G401 (cell line): ENCODE data around the gene KCNMA1. TPM values are rescaled to one million over a fixed set of nuclear protein-coding genes. Genes with fewer than 3 reads are reported as not detected.
"Not testable (repeated sequence)": the region's sequence is repeated elsewhere in the genome, so short reads cannot be mapped to it uniquely, and the experiment has no call there.

ENCODE experiments used
- DNase-seq: peaks from one replicate; pipeline ENCODE4 v3.0.0-alpha.2; 2015; ENCODE audit warnings: low spot score
- in situ Hi-C: cut with HindIII; loops from 2 replicates; pipeline ENCODE4 v1.10.0; 2016; ENCODE audit warnings: low sequenced_read_pairs, mixed read lengths
- total RNA-seq: library from RNA; depleted of rRNA; stranded (reverse); fragments of >200 nt; shearing (Covaris generic); gene quantifications from 2 replicates; pipeline ENCODE4 v1.2.3, GENCODE V29; 2014

KCNMA1 gene
- total RNA-seq, 1 experiment from 2014 or later = 0.81 TPM

DNA sequence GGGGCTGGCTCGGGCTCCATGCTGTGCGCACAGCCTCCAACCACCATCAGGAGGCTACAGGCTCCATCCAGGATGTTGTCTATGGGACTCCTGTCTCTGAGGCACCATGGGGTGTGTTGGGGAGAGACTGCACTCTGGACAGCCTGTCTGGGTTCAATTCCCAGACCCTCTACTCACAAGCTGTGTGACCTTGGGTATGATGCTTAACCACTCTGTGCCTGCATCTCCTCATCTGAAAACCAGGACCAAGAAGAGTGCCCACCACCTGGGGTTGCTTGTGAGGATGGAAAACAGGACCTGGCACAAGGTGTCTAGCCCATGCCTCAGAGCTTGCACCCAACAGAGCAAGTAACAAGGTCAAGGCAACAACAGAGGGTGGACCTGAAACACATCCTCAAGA lies 109.8 kb downstream of the KCNMA1 start:
- in situ Hi-C loops = no loop called here
- no peak for DNase-seq

DNA sequence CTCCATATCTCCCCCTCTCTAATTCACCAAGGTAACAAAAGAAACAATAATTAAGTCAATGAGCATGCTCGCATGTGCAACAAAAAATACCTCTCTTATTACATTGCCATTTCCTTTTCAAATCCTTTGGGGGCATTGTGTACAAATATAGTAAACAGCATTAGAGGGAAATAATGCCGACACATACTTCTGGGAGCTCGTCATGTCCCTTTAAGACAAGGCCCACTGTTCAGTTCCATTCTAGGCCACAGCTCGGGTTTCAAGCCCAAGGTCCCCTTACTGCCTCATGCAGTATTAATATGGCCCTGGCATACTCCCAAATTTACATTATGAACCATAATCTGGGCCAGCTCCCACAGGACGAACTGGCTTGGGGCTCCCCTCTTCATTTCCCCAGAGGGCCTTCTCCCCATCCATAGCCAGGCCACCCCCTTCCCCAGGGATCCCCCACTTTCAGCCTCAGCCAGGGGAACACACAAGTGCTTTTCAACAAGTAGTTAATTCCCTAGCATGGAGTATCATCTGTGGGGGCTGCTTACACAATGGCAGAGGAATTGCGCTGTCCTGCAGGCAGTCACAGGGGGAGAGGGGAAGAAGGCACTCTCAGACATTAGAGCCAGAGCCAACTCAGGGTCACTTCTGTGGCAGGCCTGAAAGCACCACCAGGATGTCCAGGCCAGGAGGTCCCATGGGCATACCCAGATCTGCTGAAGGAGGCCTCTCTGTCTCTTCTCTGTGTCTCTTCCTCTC lies 110.6 kb downstream of the KCNMA1 start:
- DNase-seq = no peak
- in situ Hi-C loops = no loop called here

DNA sequence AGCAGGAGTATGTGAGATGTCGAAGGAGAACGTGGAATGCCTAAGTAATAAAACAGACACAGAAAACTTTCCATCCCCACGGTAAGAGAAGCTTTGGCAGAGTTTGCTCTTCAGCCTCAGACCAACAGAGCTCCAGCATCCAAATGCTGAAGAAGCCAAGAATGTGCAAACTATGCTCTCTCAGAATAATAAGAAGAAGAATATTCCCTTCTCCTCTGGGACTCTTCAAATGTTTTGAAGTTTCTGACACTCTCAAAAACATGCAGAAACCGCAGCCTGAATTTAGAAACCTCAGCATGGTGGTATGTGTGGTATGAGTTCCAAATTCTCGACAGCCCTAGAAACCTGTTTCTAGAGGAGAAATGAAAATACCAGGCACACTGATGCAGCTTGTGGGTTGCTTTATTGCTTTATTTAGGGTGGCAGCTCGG lies 113.3 kb downstream of the KCNMA1 start:
- DNase-seq = peak; percentile 28
- in situ Hi-C loops = no loop called here

DNA sequence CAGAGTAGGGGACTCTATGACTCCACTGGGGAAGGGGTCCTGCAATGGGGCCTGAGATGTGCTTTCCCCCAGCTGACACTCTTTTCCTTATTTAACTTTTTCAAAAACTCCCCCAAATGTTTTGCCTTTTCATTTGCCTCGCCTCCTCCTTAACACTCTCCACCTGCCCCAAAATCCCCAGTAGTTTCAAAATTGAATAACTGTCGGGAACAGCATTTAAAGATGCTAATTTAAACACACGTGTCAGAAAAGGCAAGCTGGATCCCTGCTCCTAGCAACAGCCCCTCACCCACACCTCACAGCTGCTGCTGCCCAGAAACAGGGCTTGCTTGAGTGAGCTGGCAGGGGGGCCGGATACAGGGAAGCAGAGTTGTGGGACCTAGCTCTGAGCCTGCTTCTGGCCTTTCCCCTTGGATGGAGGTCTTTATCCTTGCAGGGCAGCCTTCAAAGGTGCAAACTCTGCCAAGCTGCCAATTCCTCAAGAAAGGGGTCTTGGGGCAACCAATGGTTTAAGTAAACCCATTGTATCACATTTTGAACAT lies 115.3 kb downstream of the KCNMA1 start:
- in situ Hi-C loops = no loop called here
- DNase-seq = no peak

DNA sequence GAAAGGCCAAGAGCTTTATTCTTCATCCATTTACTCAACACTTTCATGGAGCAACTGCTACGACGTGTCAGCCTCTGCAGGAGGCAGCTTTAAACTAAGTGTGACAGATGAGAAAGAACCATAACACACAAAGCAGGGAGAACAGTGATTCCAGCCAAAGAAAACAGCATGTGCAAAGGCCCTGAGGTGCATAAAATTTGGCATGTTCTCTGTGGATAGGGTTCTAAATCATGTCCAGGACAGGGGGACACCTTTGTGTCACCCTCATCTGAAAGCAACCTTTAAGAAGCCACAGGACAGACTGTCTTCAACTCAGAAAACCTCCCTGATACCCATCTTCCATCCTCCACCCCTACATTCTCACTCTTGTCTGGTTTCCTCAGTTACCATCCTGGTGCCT lies 116.6 kb downstream of the KCNMA1 start:
- in situ Hi-C loops = no loop called here
- no peak for DNase-seq

DNA sequence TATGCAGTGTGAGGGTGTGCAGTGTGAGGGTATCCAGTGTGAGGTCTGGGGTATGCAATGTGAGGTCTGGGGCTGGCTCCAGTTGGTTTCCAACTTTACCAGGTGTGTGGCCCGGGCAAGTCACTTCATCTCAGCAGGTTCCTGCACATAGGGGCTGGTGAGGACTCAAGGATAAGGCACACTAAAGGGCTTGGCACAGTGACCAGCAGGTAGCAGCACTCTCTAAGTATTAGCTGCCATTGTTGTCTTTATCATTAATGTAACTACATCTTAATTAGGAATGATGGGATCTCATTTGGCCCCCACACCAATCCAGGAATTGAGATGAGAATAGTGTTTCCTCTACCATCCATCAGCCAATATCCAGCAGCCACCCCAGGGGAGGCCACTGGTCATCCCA lies 117.3 kb downstream of the KCNMA1 start:
- in situ Hi-C loops = no loop called here
- no peak for DNase-seq

DNA sequence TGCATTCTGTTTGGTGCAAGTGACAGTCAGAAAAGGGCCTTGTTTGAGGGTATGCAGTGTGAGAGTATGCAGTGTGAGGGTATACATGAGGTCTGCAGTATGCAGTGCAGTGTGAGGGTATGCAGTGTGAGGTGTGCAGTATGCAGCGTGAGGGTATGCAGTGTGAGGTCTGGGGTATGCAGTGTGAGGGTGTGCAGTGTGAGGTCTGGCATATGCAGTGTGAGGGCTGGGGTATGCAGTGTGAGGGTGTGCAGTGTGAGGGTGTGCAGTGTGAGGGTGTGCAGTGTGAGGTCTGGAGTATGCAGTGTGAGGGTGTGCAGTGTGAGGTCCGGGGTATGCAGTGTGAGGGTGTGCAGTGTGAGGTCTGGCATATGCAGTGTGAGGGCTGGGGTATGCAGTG lies 117.8 kb downstream of the KCNMA1 start:
- in situ Hi-C loops, DNase-seq: not testable (repeated sequence)

DNA sequence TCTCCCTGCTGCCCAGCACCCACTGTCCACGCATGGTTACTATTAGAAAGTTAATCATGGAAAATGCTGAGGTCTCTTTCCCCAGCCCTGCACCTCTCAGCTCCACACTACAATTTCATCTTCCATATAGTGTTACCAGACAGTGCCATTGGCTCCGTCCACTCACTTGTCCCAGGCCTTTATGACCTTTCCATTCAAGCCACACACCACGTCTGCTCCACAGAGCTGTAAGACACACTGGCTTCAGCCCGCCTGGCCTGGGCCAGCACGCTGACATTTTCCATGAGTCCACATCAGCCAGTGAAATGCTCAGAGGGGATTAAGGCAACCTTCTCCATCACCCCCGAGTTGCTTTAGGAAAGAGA lies 118.7 kb downstream of the KCNMA1 start:
- DNase-seq = no peak
- in situ Hi-C loops = no loop called here

DNA sequence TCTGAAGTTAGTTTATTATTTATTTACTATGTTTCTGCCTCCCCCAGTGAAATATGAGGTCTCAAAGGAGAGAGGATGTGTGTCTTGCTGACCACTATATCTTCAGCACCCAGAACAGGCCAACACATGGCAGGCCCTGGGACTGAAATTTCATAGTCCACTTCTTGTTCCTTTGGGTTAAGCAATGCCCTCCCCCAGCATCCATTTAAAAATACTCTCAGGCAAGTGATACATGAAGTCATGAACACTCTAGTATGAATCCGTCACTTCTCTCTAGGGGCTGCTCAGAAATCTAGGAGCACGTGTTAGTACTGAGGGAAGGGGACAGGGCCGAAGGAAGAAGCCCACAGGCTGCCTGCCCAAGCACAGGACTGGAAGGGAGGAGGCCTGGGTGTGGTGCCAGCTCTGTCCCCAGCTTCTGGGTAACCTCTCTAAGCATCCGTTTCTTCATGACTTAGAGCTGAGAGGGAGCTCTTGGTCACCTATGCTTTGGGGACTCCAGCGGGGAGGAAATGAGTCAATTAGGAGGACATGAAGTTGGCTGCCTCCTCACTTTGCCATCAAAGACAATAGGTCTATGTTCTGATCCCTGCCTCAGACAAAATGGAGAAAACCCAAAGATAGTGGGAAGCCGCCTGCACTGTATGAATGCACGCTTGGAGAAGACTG lies 119.2 kb downstream of the KCNMA1 start:
- in situ Hi-C loops = no loop called here

DNA sequence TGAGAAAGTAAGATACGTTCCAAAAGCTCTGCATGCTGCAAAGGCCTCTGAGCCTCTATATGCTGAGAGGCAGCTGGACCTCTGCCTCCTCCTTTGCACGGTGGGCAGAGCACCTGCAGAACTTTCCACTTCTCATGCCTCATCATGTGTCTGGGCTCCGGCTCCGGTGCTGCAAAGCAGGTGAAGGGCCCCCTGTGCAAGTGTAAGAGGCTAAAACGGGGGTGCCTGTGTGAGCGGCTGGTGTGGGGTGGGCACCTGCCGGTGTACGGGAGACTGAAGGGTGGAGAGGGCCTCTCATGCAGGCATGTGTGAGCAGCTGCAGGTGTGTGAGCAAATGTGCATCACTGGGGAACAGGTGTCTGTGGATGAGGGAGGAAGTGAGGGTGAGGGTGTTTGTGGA lies 121.0 kb downstream of the KCNMA1 start:
- in situ Hi-C loops = no loop called here
- no peak for DNase-seq

More for the DNA sequence above, 119.2 kb downstream of the KCNMA1 start:
- no peak for DNase-seq

DNA sequence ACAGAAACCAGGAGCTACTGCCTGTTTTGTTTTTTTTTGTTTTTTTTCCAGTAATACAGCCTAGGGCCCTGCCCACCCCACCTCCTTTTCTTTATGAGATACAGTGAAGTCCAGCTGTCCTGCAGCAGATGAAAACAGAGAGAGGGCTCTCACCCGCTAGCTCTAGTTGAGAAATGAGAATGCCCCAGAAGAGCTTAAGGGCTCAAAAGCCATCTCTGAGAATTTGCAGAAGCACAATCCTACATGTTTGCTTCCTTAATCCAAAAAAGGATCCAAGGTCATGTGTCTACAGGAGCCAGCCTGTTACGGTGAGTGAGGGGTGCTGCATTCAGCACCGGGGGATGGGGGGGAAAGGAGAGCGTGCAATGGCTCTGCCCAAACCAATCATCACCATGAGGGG lies 122.7 kb downstream of the KCNMA1 start:
- DNase-seq = no peak
- in situ Hi-C loops = no loop called here

DNA sequence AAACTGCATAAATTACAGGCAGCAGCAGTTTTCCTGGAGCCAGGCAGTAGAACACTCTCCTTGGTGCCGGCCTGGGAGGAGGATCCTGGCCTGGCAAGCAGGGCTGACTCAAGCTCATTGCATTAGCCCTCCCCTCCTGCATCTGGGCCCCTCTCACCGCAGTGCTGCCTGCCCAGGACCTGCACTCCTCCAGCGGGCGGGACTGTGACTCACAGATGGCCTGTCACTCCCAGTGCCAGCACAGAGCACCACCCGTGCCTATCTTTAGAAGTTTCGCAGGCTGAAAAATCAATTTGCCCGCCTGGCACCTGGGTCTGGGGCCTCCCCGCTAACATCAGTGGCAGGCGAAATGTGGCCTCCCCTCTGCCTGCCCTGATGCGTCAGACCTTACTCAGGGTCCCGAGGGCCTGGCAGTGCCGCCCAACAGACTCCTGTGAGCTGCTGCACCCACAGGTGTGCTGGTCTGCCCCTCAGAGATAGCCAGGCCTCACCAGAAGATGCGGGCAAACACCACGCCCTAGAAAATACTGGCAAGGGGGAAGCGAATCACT lies 123.8 kb downstream of the KCNMA1 start:
- in situ Hi-C loops = no loop called here
- DNase-seq = peak; percentile 27

DNA sequence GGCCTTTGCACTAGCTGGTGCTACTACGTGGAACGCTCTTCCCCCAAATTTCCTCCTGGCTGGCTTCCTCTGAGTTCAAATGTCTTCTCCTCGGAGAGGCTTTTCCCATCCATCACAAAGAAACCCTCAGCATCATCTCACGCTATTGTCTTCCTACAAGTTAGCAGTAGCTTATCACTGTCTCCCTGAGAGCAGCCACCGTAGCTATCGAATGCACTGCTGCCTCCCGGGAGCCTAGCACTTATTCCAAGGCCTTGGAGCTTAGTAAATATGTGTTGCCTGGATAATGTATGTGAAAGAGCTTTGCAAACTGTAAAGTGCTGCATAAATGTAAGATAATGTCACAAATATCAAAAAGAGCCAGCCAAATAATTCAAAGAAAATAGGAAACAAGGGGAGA lies 124.4 kb downstream of the KCNMA1 start:
- in situ Hi-C loops = no loop called here
- DNase-seq = no peak

DNA sequence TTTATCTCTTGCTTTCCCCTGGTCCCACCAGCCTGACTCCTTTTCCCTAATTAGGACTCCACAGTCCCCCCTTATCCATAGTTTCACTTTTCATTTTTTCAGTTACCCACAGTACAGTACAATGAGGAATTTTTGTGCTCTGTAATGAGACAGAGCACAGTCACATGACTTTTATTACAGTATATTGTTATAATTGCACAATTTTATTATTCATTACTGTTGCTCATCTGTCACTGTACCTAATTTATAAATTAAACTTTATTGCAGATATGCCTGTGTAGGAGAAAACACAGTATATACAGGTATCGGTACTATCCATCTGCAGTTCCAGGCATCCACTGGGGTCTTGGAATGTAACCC lies 125.4 kb downstream of the KCNMA1 start:
- in situ Hi-C loops = no loop called here
- no peak for DNase-seq

DNA sequence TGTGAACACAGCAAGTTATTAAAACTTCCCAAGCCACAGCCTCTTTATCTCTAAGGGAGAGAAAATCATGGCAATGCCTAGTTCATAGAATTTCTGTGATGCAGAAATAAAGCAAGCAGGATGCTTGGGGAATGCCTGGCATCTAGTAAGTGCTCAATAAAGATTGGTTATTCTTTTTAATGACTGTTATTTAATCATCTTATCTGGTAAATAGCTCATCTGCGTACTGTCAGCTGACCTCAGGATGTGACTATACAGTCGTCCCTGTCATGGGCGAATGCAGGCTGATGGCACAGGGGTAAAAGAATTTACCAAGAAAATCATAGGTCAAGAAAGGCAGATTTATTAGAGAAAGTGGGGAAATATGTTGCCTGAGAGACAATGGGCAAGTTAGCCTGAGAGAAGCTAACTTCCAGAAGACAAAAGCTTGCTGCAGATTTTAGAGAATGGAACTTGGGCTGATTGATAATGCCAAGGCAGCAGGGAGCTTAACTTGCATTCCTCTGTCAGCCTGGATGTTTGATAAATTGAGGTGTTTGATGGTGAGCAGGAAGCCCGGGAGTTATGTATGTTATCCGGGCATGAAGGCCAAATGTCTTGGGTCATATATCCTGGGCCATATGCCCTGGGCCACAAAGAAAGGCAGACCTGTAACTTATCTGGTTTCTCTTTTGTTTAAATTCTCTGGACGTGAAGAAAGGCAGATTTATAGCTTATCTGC lies 126.0 kb downstream of the KCNMA1 start:
- in situ Hi-C loops = no loop called here
- no peak for DNase-seq

DNA sequence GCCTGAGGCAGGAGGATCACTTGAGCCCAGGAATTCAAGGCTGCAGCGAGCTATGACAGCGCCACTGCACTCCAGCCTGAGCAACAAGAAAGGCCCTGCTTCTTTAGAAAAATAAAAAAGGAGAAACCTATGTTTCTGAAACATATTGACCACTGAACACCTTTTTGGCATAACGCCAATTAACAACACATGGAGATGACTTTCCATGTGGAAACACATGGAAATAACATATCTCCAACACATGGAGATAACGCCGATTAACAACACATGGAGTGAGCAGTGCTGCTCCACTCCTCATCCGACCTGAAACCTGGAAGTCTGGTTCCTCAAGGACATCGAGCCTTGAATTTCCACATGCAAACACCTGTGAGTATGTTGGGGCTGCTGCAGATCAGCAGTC lies 126.9 kb downstream of the KCNMA1 start:
- DNase-seq = no peak
- in situ Hi-C loops = no loop called here

DNA sequence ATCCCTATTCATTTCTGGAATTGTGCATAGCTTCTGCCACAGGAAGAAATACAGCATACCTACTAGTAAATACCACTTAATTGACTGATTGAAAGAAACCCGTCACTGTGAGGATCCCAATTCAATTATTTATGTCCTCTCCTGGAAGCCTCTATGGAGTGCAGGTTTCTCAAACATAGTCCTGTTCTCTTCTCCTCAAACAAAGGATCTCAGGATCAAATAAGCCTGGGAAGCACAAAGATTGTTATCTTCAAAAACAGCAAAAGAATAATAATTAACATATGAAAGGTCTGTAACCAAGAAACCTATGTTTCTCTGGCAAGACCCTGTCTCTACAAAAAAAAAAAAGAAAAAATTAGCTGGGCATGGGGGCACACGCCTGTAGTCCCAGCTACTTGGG lies 127.3 kb downstream of the KCNMA1 start:
- in situ Hi-C loops = no loop called here
- no peak for DNase-seq

DNA sequence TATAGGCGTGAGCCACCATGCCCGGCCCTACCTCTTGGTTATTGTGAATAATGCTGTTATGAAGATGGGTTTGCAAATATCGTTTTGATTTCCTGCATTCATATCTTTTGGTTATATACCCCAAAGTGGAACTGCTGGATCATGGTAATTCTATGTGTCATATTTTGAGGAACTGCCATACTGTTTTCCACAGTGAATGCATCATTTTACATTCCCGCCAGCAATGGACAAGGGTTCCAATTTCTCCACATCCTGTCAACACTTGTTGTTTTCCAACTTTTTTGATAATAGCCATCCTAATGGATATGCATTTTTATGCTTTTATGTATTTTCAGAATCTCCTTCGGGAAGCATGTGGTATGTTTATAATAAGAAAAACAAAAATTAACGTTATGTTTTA lies 128.2 kb downstream of the KCNMA1 start:
- no peak for DNase-seq
- in situ Hi-C loops = no loop called here

DNA sequence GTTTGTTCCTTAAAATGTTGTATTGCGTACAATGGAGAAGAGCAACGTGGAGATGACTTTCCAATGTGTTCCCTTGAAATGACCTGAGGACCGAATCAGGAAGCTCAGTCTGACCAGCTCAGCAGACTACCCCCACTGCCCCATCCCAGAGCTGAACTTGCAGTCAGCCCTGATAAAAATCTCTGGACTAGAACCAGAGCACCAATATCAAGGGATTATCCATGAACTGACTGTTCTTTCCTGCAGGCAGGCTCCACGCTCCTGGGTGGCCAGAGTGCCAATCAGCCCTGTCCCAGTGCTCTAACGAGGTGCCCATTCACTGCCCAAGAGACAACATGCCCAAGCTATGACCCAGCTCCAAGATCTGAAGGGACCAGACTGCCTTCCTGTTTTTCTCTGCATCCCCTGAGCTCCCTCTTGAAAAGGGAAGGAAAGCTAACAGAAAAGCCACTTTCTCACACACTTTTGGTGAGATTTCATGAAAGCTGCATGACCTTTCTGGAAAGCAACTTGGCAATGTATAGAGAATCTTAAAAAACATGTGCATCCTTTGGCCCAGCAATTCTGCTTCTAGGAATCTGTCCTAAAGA lies 130.2 kb downstream of the KCNMA1 start:
- no peak for DNase-seq
- in situ Hi-C loops = no loop called here
